ENCODE data around the gene AP3S2. TPM values are rescaled to one million over a fixed set of nuclear protein-coding genes. Genes with fewer than 3 reads are reported as not detected.

AP3S2 gene
- total and polyA plus RNA-seq, 2 of the 4 experiments (the other 2 are of a cell fraction), result 12.6 to 34.1 TPM

- dilution Hi-C loops (cut with HindIII; ENCODE audit: low sequenced_read_pairs, unreplicated experiment) (loop anchor here (25.0 kb wide), 1 partner anchor 95 kb away; the partner anchor contains the start of gene MESP1), intact Hi-C loops (cut with micrococcal nuclease) (no loop called here), in situ Hi-C loops (cut with MboI; ENCODE audit: low sequenced_read_pairs) (no loop called here)
- H3K4me1 ChIP-seq (ENCODE audit: control insufficient read depth, insufficient read depth, low read length), result no peaks in the 10 kb centered on the region
- H2BK20ac ChIP-seq (ENCODE audit: low read depth, low read length), result no peak overlapping the region
- no peak overlapping the region for H4K5ac ChIP-seq (ENCODE audit: low read depth, low read length)
- WGBS, 2 experiments (ENCODE audit: extremely low coverage in 2 of 2, insufficient read length in 1 of 2), result no CpG with 5 or more reads among the region's 3 CpGs
- H2AFZ ChIP-seq (replicated peaks; ENCODE audit: low read length, poor library complexity), result no peak overlapping the region
- no peak overlapping the region for H3K14ac ChIP-seq (replicated peaks; ENCODE audit: low read depth, low read length)
- H3K9ac ChIP-seq (ENCODE audit: low read depth, low read length), result no peak overlapping the region
- H4K8ac ChIP-seq (ENCODE audit: low read depth in 2 of 2, low read length in 2 of 2), result no peak overlapping the region
- peaks cover 8% of the 10 kb centered on the region for H3K36me3 ChIP-seq (ENCODE audit: control insufficient read depth, insufficient read depth, low read length)
- no peaks in the 10 kb centered on the region for H3K9me3 ChIP-seq (ENCODE audit: control insufficient read depth, insufficient read depth, low read length)
- peaks cover 3% of the 10 kb centered on the region; the same call in 1 of the 2 replicates for H3K9me1 ChIP-seq (ENCODE audit: insufficient read depth, low read length)
- H3K4me3 ChIP-seq (ENCODE audit: insufficient read depth, low read depth, low read length), result no peak overlapping the region
- H3K18ac ChIP-seq (ENCODE audit: low read depth, low read length), result no peak overlapping the region
- no TSS peak for BruUV-seq (replicated peaks)
- no peak overlapping the region for H2BK120ac ChIP-seq (ENCODE audit: low read depth, low read length)
- ChIA-PET POLR2A (ENCODE audit: unreplicated experiment) (no interaction called here), CTCF (no interaction called here)
- no peak overlapping the region for H3K4me2 ChIP-seq (ENCODE audit: low read depth, low read length)
- no peak overlapping the region for H3K56ac ChIP-seq (ENCODE audit: extremely low read depth, insufficient read depth, low read length)
- H3K27ac ChIP-seq (ENCODE audit: insufficient read depth, low read length), result no peak overlapping the region
- no peak for DNase-seq
- no peaks in the 10 kb centered on the region for H3K27me3 ChIP-seq (ENCODE audit: control insufficient read depth, insufficient read depth, low read length)
- no peak overlapping the region for H2AK5ac ChIP-seq (ENCODE audit: low read depth, low read length)
- H4K91ac ChIP-seq (ENCODE audit: insufficient read depth, low read depth, low read length), result no peak overlapping the region
- peaks cover 0 to 11% of the 10 kb centered on the region in 2 experiments; a peak in 1 of 4 replicates for H3K79me1 ChIP-seq (ENCODE audit: low read depth in 1 of 2, low read length in 2 of 2)
- TF ChIP-seq MAFK (IDR thresholded peaks at IDR 0.05; ENCODE audit: low read depth, low read length) (no peak), RAD21 (IDR thresholded peaks at IDR 0.05; ENCODE audit: low read length) (no peak), CEBPB (IDR thresholded peaks at IDR 0.05; ENCODE audit: low read depth, low read length) (no peak), FOS (IDR thresholded peaks at IDR 0.05; ENCODE audit: low read depth, low read length) (no peak), ELK1 (IDR thresholded peaks at IDR 0.05; ENCODE audit: borderline replicate concordance, low read depth, low read length) (no peak), CTCF (conservative IDR thresholded peaks at IDR 0.05; ENCODE audit: low read depth, low read length) (no peak), BHLHE40 (IDR thresholded peaks at IDR 0.05; ENCODE audit: low read depth, low read length) (no peak), MXI1 (IDR thresholded peaks at IDR 0.05; ENCODE audit: borderline replicate concordance, low read depth, low read length) (no peak), CHD1 (IDR thresholded peaks at IDR 0.05; ENCODE audit: low read depth, low read length) (no peak), RCOR1 (IDR thresholded peaks at IDR 0.05; ENCODE audit: insufficient replicate concordance, low read length) (no peak), SMC3 (IDR thresholded peaks at IDR 0.05; ENCODE audit: low read depth, low read length) (no peak), POLR2A (IDR thresholded peaks at IDR 0.05; ENCODE audit: low read depth, low read length) (no peak), NFE2L2 (IDR thresholded peaks at IDR 0.05; ENCODE audit: low read depth, low read length) (no peak), RFX5 (IDR thresholded peaks at IDR 0.05; ENCODE audit: low read depth, low read length) (no peak)
- H2BK5ac ChIP-seq (ENCODE audit: low read depth, low read length, poor library complexity, severe bottlenecking), result no peak overlapping the region
- H2AK9ac ChIP-seq (replicated peaks; ENCODE audit: low read depth, low read length, poor library complexity), result no peak overlapping the region
- no peak overlapping the region for H2BK15ac ChIP-seq (ENCODE audit: low read depth, low read length)
- no peak for ATAC-seq (ENCODE audit: low read depth)
- H4K20me1 ChIP-seq (ENCODE audit: insufficient read depth, low read length), result no peaks in the 10 kb centered on the region
- no peak overlapping the region for H3K4ac ChIP-seq (ENCODE audit: low read depth, low read length)
- no peak overlapping the region for H3K23ac ChIP-seq (ENCODE audit: low read depth, low read length)
Observed at GRCh38 chr15:89857673-89858072, 36.1 kb downstream of the AP3S2 start.
